Large intestine (tissue), 12 donors: ENCODE data around the gene G0S2. TPM values are rescaled to one million over a fixed set of nuclear protein-coding genes. Genes with fewer than 3 reads are reported as not detected.

Experiments used
- DNase-seq, 2 donors: peaks; one replicate each; pipeline versions ENCODE4 v3.0.0 to v3.0.0-alpha.2; 2013
- H3K27ac ChIP-seq: one replicate; pipeline ENCODE4 v1.5.1; 2013; ENCODE audit warnings: low read length
- H3K27me3 ChIP-seq: 2 replicates; pipeline ENCODE4 v1.6.1; 2013; ENCODE audit warnings: low read length; ENCODE audit not compliant: control insufficient read depth, insufficient read depth
- H3K36me3 ChIP-seq: 2 replicates; pipeline ENCODE4 v1.6.1; 2013; ENCODE audit warnings: low read length; ENCODE audit not compliant: control insufficient read depth, insufficient read depth
- H3K4me1 ChIP-seq: one replicate; pipeline ENCODE4 v1.6.1; 2013; ENCODE audit warnings: low read length; ENCODE audit not compliant: control insufficient read depth, insufficient read depth
- H3K4me3 ChIP-seq: one replicate; pipeline ENCODE4 v1.5.1; 2013; ENCODE audit warnings: low read length
- H3K9me3 ChIP-seq: one replicate; pipeline ENCODE4 v1.6.1; 2013; ENCODE audit warnings: mild to moderate bottlenecking, low read depth, low read length, moderate library complexity; ENCODE audit not compliant: control insufficient read depth
- WGBS: methylation state at CpG from one replicate; pipeline ENCODE4 v1.1.5; 2013; ENCODE audit warnings: low lambda C conversion rate; ENCODE audit not compliant: insufficient coverage; 5-methylcytosine and 5-hydroxymethylcytosine counted together
- long read RNA-seq, 11 donors: transcript quantifications; one replicate each; lab custom pipeline, GENCODE V29; 2026
- polyA plus RNA-seq: library from polyadenylated mRNA; unstranded; fragments of 120-200 nt; gene quantifications from one replicate; pipeline ENCODE4 v1.2.1, GENCODE V29; 2013

The G0S2 gene, protein sequence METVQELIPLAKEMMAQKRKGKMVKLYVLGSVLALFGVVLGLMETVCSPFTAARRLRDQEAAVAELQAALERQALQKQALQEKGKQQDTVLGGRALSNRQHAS
- 167 TPM for polyA plus RNA-seq
- long read RNA-seq, donor 1, transcript G0S2-201 (2 exons, 866 nt), result major isoform, 199 of 199 reads
- long read RNA-seq, donor 1, partial matches to known transcripts, result 0 of 199 reads
- long read RNA-seq, donor 1, other reads (novel, unspliced or antisense), result 0 of 199 reads
- long read RNA-seq, donor 2, transcript G0S2-201 (2 exons, 866 nt), result major isoform, 142 of 142 reads
- long read RNA-seq, donor 2, partial matches to known transcripts, result 0 of 142 reads
- long read RNA-seq, donor 2, other reads (novel, unspliced or antisense), result 0 of 142 reads
- long read RNA-seq, donor 3, result 0 reads
- long read RNA-seq, donor 4, transcript G0S2-201 (2 exons, 866 nt), result major isoform, 67 of 67 reads
- long read RNA-seq, donor 4, partial matches to known transcripts, result 0 of 67 reads
- long read RNA-seq, donor 4, other reads (novel, unspliced or antisense), result 0 of 67 reads
- long read RNA-seq, donor 5, transcript G0S2-201 (2 exons, 866 nt), result major isoform, 257 of 377 reads
- long read RNA-seq, donor 5, partial matches to known transcripts, result 115 of 377 reads
- long read RNA-seq, donor 5, other reads (novel, unspliced or antisense), result 5 of 377 reads
- long read RNA-seq, donor 6, transcript G0S2-201 (2 exons, 866 nt), result major isoform, 223 of 223 reads
- long read RNA-seq, donor 6, partial matches to known transcripts, result 0 of 223 reads
- long read RNA-seq, donor 6, other reads (novel, unspliced or antisense), result 0 of 223 reads
- long read RNA-seq, donor 7, transcript G0S2-201 (2 exons, 866 nt), result major isoform, 175 of 175 reads
- long read RNA-seq, donor 7, partial matches to known transcripts, result 0 of 175 reads
- long read RNA-seq, donor 7, other reads (novel, unspliced or antisense), result 0 of 175 reads
- long read RNA-seq, donor 8, transcript G0S2-201 (2 exons, 866 nt), result major isoform, 391 of 391 reads
- long read RNA-seq, donor 8, partial matches to known transcripts, result 0 of 391 reads
- long read RNA-seq, donor 8, other reads (novel, unspliced or antisense), result 0 of 391 reads
- long read RNA-seq, donor 9, transcript G0S2-201 (2 exons, 866 nt), result major isoform, 293 of 299 reads
- long read RNA-seq, donor 9, partial matches to known transcripts, result 6 of 299 reads
- long read RNA-seq, donor 9, other reads (novel, unspliced or antisense), result 0 of 299 reads
- long read RNA-seq, donor 10, transcript G0S2-201 (2 exons, 866 nt), result major isoform, 287 of 287 reads
- long read RNA-seq, donor 10, partial matches to known transcripts, result 0 of 287 reads
- long read RNA-seq, donor 10, other reads (novel, unspliced or antisense), result 0 of 287 reads
- long read RNA-seq, donor 11, transcript G0S2-201 (2 exons, 866 nt), result major isoform, 142 of 142 reads
- long read RNA-seq, donor 11, partial matches to known transcripts, result 0 of 142 reads
- long read RNA-seq, donor 11, other reads (novel, unspliced or antisense), result 0 of 142 reads

DNA sequence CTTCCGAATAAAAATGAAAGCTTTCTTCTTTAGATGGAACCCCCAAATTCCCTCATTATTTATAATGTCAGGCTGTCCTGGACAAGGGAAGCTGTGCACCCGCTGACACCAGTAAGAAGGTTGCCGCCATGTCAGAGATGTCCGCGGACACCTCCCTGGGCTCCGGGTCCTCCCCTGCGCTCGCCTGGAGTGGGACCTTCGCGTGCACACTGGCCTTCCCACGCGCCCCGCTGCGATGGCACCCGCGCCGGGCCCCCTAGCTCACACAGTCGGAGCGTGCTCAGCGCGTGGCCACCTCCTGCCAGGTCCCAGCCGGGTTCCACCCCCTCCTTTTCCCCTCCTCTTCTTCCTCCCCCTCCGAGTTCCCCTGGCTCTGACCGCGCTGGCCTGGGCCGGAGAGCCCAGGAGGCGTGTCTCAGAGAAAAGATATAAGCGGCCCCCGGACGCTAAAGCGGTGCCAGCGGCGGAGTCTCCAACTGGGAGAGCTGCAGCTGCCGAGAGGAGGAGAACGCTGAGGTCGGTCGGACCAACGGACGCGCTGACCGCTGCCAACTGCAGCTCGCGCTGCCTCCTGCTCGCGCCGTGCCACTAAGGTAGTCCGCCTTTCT lies at the start of gene G0S2:
TSS of gene G0S2 (plus strand) at position 456 of the 608 bp plus-strand sequence. CDS start 273 bp downstream, outside the sequence.
- peaks cover 20% of the 10 kb centered on the region for H3K4me1 ChIP-seq
- no peaks in the 10 kb centered on the region for H3K36me3 ChIP-seq
- peak; percentile 88 to 95 for DNase-seq
- H3K9me3 ChIP-seq, result no peaks in the 10 kb centered on the region
- H3K27me3 ChIP-seq, result peaks cover 2% of the 10 kb centered on the region
- H3K27ac ChIP-seq, result peak within 1 kb of the TSS; percentile 70
- H3K4me3 ChIP-seq, result peak within 1 kb of the TSS; percentile 79
- no CpG with 5 or more reads among the region's 47 CpGs for WGBS

DNA sequence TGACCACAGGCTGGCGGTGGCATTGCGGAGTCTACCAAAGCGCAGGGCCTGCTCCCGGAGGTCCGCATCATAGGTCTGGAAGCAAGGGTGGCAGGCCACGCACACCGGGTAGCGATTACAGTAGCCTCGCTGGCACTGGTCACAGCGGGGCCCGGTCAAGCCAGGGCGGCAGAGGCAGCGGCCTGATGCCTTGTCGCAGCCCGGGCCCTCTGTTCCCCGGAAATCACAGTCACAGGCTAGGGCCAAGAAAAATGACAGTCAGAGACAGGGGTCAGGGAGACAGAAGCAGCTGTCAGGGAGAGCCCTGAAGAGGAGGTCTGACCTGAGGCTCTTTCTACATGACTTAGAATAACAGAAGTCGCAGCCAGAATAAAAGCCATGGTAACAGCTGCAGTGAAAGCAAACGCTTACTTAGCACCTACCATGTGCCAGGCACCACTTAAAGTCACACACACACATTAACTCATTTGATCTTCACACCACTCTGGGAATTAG lies 49.4 kb upstream of the G0S2 start:
- WGBS, result no CpG with 5 or more reads among the region's 18 CpGs
- peak overlapping the region; percentile 30 for H3K27ac ChIP-seq
- no peaks in the 10 kb centered on the region for H3K9me3 ChIP-seq
- H3K4me3 ChIP-seq, result no peak overlapping the region
- H3K4me1 ChIP-seq, result peaks cover 30% of the 10 kb centered on the region
- DNase-seq, result no peak
- no peaks in the 10 kb centered on the region for H3K27me3 ChIP-seq
- H3K36me3 ChIP-seq, result peaks cover 85% of the 10 kb centered on the region

DNA sequence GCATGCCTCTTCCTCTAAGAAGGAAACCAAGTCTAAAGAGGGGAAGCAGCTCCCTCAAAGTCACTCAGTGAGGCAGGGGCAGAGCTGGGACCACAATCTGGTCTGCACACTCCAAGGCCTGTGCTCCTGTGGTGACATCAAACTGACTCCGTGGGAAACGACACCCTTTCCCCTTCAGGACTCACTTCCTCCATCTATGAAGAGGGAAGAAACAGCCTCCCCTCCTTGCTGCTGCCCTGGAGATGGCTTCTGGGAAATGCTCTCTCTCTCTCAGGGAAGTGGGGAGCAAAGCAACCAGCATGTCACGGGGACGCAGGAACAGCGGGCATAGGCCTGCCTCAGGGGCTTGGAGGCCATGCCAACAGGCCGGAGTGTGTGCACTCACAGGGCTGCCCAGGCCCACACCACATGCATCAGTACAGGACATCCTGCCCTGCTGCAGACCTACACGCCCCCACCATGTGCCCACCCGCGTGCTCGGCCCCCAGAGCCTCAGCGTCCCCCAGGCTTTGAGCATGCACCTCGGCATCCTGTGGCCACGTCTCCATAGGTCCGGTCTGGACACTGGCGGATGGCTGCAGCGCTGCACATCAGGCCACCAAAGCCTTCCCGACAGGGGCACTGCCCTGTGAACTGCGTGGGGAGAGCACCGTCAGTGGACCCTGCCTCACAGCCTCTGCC lies 48.7 kb upstream of the G0S2 start:
- no peak for DNase-seq
- WGBS, result no CpG with 5 or more reads among the region's 19 CpGs

DNA sequence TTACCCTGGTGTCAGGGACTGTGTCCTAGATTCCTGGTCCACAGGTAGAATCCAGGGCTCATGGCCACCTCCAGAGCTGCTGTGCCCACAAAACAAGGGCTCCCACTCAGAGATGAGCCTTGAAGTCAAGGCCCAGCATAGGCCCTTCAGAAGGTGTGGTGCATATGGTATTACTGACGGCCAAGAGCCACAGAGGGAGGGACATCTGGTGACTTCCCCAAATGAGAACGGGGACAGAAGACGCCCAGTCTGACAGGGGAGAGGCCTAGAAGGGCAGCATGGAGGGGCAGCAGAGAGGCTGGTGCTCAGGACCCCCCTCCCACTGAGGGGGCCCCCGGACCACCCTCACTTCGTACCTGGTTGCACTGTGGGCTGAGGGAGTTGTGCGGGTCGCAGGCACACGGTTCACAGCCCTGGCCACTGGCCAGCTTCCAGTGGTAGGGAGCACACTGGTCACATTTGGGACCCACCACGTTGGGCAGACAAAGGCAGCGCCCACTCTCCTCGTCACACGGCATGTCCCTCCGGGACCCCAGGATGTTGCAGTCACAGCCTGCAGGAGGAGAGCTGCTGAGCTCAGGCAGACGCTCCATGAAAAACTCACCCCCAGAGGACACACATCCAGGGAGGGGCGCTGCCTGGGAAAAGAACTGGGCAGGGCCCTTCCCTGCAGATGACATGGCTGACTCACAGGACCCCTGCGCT lies 48.0 kb upstream of the G0S2 start:
- Histone ChIP-seq H3K4me1 (peaks cover 21% of the 10 kb centered on the region), H3K27ac (no peak overlapping the region), H3K4me3 (no peak overlapping the region), H3K9me3 (no peaks in the 10 kb centered on the region), H3K27me3 (no peaks in the 10 kb centered on the region), H3K36me3 (peaks cover 90% of the 10 kb centered on the region)
- no peak for DNase-seq
- no CpG with 5 or more reads among the region's 16 CpGs for WGBS

More for the DNA sequence above, 48.7 kb upstream of the G0S2 start:
- H3K9me3 ChIP-seq, result no peaks in the 10 kb centered on the region
- peaks cover 90% of the 10 kb centered on the region for H3K36me3 ChIP-seq
- H3K27ac ChIP-seq, result no peak overlapping the region
- no peak overlapping the region for H3K4me3 ChIP-seq
- H3K4me1 ChIP-seq, result peaks cover 28% of the 10 kb centered on the region
- H3K27me3 ChIP-seq, result no peaks in the 10 kb centered on the region

DNA sequence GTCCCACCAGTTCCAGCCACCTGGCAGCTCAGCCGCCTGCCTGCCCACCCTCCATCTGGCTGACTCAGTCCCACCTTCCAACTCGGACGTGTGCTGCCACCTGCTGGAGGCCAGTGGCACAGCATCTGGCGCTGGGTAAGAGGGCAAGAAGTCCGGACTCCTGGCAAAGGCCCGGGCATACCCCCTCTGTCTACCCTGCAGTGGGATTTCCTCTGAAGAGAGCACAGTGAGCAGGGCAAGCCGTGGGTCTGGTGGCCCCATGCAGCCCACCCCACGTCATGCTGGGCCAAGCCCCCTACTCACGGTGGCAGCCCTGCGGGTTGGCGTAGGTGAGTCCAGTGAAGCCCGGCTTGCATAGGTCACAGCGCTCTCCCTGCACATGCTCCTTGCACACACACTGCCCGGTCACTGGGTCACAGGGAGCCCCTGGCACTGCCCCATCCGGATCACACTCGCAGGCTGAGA lies 47.4 kb upstream of the G0S2 start:
- Histone ChIP-seq H3K4me1 (peaks cover 15% of the 10 kb centered on the region), H3K36me3 (peaks cover 89% of the 10 kb centered on the region), H3K27ac (no peak overlapping the region), H3K27me3 (no peaks in the 10 kb centered on the region), H3K9me3 (no peaks in the 10 kb centered on the region), H3K4me3 (no peak overlapping the region)
- no CpG with 5 or more reads among the region's 16 CpGs for WGBS
- DNase-seq, result peak in 1 of 2 donors; percentile 40

DNA sequence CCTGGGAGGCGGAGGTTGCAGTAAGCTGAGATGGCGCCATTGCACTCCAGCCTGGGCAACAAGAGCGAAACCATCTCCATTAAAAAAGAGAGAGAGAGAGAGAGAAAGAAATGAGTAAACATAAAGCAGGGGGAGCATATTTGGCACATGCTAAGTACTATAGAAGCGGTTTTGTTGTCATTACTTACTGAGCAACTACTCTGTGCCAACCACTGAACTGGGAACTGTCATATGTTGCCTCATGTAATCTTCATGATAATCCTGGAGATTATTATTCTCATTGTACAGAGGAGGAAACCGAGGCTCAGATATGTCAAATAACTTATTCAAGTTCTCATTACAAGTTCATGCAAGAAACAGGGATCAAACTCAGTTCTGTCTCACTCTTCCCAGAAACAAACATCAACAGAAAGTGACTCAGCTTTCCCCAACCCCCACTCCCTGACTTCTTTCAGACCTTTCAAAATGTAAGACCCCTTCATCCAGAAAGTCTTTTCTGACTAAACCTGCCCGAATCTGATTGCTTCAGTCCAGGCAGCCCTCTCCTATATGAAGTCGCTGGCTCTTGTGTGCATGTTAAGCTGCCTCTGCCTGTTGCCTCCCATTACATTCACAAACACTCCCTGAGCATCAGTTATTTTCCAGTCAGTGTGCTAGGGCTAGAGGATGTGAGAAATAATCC lies 46.5 kb upstream of the G0S2 start:
- WGBS, result 94% methylated on average over 3 of the region's 7 CpGs
- peaks cover 87% of the 10 kb centered on the region for H3K36me3 ChIP-seq
- no peaks in the 10 kb centered on the region for H3K27me3 ChIP-seq
- H3K27ac ChIP-seq, result no peak overlapping the region
- H3K4me3 ChIP-seq, result no peak overlapping the region
- peaks cover 8% of the 10 kb centered on the region for H3K4me1 ChIP-seq
- DNase-seq, result no peak
- H3K9me3 ChIP-seq, result no peaks in the 10 kb centered on the region

DNA sequence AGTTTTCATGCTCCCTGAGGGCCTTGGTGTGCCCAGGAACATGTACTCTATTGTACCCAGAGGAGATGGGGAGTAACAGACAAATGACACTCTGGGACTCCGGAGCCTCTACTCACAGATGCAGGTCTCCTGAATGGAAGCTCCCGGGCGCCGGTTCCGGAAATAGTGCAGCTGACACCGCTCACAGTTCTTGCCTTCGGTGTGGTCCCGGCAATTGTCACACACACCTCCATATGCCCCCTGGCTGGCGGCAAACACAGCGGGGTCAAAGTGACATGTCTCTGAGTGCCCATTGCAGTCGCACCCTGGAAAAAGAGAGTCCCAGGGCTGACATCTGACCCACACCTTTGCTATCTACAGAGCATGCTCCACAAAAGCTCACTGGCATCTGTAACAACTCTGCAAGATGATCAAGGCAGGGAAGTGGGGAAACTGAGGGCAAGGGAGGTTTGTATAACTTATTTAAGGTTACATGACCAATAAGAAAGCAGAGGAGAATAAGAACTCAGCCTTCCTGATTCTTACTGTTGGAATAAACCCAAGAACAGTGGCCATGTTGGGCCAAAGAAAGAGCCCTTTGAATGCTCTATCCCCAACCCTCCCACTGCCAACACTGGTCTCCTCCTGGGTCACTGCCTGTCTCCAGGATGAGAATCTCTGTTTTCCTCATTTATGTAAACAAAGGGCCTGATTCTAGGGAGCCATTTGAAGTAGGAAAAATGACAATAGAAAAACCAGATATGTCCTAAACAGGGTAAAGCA lies 45.4 kb upstream of the G0S2 start:
- no peak overlapping the region for H3K27ac ChIP-seq
- H3K4me3 ChIP-seq, result no peak overlapping the region
- no CpG with 5 or more reads among the region's 11 CpGs for WGBS
- peaks cover 88% of the 10 kb centered on the region for H3K36me3 ChIP-seq
- no peaks in the 10 kb centered on the region for H3K27me3 ChIP-seq
- H3K4me1 ChIP-seq, result peaks cover 8% of the 10 kb centered on the region
- DNase-seq, result no peak
- no peaks in the 10 kb centered on the region for H3K9me3 ChIP-seq
